ENCODE measurements around the gene CADPS2.

DNA sequence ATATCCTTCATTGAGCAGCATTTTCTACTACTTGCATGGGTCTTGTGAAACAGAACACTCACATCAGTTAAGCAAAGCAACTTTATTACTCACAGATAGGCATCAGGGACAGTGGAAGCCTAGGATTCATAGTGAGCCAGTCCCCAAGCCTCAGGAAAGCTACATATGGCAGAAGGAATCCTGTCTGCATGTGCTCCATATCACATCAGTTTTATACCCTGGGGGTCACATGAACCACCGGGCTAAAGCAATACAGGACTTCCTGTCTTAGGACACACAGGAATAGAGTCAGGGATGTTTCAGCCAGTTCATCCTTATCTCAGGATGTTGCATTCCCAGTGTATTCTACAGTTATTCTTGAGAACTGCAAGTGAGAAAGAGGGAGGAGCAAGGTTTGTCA lies 596.8 kb downstream of the CADPS2 start:
- TF ChIP-seq, protein P1, sequence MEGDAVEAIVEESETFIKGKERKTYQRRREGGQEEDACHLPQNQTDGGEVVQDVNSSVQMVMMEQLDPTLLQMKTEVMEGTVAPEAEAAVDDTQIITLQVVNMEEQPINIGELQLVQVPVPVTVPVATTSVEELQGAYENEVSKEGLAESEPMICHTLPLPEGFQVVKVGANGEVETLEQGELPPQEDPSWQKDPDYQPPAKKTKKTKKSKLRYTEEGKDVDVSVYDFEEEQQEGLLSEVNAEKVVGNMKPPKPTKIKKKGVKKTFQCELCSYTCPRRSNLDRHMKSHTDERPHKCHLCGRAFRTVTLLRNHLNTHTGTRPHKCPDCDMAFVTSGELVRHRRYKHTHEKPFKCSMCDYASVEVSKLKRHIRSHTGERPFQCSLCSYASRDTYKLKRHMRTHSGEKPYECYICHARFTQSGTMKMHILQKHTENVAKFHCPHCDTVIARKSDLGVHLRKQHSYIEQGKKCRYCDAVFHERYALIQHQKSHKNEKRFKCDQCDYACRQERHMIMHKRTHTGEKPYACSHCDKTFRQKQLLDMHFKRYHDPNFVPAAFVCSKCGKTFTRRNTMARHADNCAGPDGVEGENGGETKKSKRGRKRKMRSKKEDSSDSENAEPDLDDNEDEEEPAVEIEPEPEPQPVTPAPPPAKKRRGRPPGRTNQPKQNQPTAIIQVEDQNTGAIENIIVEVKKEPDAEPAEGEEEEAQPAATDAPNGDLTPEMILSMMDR (IDR thresholded peaks at IDR 0.05) = no peak
- no peak for TF ChIP-seq POLR2A (IDR thresholded peaks at IDR 0.05)
